GM19468 (cell line): Measurements from ENCODE around the gene RFTN1.

Source experiments
- ATAC-seq: cut with Tn5 transposase; IDR thresholded peaks from one replicate; pipeline ENCODE4 v1.9.1; 2021; ENCODE audit warnings: mild to moderate bottlenecking, moderate library complexity, moderate number of reproducible peaks; ENCODE audit not compliant: unreplicated experiment; ENCODE audit errors: extremely low read depth

The RFTN1 gene

DNA sequence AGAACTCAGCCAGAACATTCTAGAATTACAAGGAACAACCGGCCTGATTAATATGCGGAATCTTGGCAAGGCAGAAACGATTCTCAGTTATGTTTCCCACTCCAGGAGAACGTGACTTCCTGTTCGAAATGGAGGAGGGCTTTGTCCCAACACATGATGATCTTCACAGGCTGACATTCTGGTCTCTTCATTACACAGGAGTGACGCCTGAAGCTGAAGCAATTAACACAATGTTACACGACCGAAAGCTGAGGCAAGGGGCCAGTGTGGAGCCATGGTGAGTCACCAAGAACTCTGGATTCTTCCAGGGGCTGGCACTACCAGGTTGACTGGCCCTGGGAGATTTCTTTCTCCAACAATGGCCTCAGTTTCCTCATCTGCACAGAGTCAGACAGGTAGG is 40.9 kb downstream of the RFTN1 start:
- no peak for ATAC-seq

DNA sequence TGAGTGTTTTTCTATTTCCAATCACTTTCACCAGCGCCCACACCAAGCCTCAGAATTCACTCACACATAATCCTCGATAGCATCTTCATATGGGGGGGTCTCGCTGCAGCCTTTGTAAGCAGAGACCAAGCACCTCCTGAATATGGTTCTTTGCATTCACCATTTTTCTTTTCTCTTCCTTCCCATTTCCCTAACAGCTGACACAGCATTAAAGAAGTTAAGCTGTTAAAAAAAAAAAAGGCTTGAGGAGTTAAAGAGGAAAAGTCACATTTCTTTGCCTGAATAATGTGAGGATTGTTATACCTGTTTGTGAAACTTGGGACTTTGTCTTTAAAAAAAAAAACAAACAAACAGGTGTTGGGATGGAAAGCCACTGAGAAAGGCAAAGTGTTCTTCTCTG is 41.6 kb downstream of the RFTN1 start:
- no peak for ATAC-seq

DNA sequence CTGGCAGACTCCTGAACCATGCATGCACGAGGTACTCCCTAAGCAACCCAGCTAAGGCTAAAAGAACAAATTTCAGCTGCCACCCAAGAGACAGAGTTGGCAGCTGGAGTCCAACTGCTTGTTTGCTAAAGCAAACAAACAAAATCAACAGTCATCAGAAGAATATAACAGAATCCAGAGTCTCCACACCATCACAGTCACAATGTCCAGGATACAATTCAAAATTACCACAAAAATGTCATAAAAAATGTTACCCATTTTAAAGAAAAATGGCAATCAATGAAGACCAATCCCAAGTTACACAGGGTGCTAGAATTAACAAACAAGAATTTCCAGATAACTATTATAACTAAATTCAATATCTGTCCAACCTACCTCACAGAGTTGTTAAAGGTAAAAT is 42.9 kb downstream of the RFTN1 start:
- ATAC-seq: no peak

DNA sequence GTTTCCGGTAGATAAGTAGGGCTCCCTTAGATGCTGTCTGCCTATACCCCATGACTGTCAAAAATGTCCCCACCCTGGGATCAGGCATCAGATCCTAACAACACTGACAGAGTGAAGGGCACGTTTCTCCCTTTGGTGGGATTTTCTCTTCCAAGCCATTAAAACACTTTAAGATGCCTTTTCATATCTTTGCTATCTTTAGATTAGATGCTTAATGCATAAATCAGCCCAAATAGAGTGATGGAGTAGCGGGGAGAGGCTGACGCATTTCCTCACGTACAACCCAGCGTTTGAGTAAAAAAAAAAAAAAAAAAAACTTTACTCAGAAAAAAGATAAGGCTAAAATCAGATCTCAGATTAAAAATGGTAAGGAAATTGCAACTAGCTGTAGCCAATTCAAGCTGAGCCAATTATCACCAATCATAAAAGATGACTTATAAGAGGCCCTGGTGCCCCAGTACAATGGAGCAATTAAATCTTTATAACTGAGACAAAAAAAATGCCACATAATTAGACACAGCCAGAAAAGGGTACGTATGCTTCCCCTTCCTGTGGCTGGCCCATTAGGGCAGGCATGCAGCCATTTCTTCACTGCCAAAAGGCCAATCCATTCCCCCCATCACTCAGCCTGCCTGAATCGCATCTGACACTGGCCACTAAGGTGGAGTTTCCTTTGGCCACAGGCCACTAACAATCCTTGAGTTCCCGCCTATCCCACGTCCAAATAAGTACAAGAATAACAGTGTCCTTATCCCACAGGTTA is 45.0 kb downstream of the RFTN1 start:
- no peak for ATAC-seq

DNA sequence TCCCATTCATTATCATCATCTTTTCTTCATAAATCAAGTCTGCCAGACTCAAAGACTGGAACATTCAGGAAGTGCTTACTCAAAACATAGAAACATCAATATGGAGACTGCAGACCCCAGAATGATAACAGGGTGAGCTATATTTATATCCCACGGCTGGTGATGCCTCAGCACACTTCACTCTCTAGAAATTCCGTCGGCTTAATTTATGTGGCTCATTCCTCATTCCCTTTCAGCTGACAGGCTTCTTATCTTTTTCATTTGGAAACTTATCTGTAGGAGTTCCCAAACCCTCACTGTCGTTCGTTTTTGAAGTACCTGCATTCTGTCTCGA is 45.5 kb downstream of the RFTN1 start:
- no peak for ATAC-seq

DNA sequence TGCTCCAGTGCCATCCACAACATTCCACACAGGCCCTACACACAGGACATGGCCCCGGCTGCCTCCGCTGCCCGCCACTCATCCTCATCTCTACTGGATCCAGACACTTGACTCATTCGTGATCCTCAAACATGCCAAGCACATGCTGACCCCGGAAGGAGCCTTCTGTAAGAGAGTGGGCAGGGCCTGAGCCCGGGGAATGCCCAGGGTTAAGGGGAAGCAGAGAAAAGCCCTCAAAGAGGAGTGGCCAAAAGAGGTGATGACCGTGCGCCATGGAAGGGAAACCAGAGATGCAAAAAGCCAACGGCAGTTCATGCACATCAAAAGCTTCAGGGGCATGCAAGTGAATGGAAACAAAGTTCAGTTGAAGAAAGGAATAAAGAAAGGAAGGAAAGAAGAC is 46.1 kb downstream of the RFTN1 start:
- ATAC-seq: peak; percentile 77

DNA sequence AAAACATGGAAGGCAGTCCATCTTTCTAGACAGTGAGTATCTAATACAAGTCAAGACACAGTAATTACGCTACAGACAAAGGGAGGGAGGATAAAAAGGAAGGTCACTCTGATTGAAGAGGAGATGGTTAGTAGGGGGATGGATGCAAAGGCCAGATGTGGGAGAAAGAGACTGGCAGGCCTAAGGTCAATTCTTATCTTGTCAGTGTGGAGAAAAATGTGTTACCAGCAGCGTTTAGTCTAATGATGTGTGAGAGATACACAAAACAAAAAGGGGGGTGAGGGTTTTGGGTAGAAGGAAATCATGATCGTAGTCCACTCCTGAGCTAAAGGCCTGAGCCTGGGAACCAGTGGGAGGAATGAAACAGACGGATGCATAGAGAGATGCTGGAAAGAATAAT is 46.7 kb downstream of the RFTN1 start:
- no peak for ATAC-seq

DNA sequence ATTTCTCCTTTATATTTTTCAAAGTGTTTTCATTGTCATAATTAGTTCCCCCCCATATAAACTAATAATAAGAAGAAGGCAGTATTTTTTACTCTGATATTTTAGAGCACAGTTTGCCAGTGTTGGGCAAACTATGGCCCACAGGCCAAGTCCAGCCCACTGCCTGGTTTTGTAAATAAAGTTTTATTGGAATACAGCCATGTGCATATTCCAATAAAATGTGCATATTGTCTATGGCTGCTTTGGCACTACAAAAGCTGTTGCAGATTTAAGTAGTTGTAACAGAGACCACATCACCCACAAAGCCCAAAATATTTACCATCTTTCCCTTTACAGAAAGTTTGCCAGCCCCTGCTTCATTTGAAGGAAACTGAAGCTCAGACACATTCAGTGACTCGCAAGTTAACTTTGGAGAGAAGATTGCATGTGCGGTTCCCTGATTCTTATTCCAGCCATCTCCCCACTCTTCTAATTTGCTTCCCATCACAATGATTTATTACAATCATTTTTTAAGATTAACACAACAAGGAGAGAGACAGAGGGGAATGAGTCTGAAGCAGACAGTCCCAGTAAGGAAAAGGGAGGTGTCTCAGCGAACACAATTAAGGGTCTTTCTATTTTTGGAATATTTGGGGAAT is 48.9 kb downstream of the RFTN1 start:
- ATAC-seq: no peak

DNA sequence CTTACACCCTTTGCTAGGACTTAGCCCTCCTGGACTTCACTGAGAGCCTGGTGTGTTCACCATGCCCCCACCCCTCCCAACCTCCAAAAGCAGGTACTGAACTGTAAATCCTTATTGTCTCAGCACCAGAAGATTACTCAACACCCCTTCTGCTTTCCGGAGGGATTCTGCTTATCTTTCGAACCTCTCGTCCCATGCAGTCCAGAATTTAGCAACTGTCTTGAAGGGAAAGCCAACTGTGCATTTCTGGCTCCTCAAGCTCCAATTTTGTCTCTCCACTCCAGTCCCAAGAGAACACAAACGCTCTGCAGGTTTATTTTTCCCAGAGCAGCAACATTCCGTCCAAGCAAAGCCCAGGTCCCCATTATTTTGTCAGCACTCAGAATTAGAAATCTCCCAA is 49.6 kb downstream of the RFTN1 start:
- ATAC-seq: no peak

DNA sequence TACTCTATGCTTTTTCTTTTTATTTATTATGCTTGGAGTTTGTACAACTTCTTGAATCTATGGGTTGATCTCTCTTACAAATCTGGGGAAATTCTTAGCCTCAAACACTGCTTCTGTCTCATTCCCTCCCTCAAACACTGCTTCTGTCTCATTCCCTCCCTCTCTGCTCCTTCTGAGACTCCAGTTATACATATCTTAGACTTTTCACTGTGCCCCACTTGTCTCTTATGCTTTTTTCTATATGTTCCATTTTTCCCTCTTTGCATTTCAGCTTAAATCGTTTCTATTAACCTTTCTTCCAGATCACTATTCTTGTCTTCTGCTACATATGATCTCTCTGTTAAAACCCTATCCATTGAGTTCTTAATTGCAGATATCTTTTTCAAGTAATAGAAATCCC is 50.4 kb downstream of the RFTN1 start:
- no peak for ATAC-seq

DNA sequence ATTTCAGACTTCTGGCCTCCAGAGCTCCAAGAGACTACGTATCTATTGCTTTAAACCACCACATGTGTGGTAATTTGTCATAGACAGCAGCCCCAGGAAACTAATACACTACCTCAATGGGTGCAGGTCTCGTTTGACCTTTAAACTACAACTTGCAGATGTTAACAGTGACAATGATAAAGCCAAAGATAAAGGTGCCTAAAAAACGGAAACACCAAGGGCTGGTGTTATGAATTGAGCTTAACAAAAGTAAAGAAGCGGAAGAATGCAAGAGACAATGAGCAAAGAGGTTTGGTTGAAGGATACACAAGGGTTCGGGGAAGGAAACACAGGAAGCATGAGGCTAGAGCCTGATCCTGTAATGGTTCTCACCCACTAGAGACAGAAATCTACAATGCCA is 50.8 kb downstream of the RFTN1 start:
- ATAC-seq: no peak

DNA sequence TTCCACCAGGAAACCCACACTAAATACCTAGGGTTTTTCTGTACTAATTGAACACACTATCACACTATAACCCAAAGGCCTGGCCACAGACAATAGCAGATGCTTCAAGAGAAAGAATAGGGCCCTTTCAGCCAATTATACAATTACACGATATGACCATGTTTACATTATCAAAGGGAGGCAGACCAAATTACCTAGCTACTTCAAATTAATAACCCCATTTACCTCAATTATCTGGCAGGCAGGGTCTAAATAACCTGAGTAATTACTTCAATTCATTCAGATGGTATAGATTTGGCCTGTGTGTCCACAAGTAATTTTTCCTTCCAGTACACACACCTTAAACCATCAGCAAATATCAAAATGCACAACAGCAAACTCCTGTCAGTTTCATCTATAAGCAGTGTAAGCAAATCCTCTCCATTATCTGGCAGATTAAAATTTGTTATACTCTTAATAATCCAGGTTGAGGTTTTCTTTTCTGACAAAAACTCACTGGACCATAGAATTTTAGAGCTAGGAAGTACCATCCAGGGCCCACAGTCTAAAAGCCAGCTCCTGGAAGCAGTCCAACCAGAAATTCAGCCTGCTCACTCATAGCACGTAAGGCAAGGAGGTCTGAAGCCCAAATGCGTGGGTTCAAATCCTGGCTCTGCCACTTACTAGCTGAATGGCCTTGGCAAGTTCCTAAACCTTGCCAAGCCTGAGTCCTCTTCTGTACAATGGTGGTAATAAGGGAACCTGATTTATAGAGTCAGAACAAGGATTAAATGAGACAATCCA is 51.8 kb downstream of the RFTN1 start:
- no peak for ATAC-seq

DNA sequence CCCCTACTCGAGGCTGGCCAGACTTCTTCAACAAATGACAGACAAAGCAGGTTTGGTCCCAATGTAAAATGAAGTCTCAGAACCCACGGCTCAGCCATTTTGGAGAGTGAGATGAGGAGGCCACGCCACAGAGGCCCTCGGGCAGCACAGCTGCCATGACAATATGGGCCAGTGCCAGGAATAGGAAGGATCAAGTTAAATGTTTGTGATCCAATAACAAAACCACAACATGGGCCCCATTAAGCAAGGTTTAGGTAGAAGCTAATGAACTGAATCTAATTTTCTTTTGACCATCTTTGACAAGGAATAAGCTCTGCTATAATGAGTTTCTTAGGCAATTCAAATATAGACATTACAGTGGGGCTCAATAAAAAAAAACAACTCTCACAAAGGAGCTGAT is 52.6 kb downstream of the RFTN1 start:
- ATAC-seq: no peak

DNA sequence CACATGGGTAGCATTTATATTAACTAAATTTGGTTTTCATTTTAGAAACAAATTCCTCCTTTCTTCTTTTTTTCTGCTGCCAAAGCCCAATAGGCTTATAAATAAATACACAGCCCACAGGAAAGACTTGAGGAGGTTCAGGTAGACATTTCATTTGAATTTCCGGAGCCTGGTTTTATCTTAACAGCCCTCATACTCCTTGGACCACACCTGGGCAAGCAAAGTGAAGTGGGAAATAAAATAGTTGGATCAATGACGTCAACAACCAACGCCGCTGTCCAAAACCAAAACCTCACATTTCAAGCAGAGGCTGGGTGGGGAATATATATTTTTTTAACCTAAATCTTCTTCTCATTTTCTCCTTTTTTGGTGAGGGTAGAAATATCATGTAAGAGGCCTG is 53.2 kb downstream of the RFTN1 start:
- no peak for ATAC-seq

DNA sequence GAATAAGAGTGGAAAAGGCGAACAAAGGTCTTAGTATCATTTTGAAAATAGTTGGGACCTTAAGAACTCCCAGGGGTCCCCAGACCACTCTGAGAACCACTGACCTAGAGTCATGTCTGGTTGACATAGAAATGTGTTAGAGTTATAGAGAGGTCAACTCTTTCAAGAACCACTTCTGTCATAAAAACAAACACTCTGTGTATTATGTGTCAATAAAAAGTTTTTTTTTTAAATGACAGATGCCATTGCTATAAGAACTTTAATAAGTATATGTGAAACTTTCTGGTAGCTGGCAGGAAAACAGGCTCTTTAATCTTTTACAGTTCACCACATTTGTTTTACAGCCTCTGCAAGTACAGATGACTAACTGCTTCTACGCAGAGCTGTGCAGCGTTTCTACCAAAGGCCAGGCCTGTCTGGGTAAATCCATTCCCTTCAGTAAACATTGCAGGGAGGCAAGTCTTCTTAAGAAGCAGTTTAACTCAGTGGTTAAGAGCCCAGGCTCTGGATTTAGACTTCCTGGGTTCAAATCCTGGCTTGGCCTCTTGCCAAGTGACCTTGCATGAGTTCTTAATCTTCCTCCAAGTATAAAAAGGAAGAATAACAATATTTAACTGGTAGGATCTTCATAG is 56.6 kb downstream of the RFTN1 start:
- ATAC-seq: no peak

DNA sequence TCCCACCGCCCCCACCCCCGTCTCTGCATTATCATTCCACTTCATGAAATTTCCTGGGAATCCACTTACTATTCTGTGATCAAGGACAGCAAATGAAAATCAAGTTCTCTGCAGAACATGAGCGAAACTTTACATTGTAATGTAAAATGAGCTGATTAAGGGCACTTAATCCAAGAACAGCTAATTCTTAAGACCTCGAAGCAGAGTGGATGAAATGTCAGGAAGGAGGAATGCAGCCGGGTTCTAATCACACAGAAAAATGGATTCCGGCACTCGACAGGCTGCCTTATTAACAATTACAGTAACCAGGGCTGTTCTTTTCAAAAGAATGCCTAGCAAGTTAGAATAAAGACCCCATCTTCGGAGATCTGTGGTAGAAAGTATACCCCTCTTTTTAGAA is 57.5 kb downstream of the RFTN1 start:
- no peak for ATAC-seq

DNA sequence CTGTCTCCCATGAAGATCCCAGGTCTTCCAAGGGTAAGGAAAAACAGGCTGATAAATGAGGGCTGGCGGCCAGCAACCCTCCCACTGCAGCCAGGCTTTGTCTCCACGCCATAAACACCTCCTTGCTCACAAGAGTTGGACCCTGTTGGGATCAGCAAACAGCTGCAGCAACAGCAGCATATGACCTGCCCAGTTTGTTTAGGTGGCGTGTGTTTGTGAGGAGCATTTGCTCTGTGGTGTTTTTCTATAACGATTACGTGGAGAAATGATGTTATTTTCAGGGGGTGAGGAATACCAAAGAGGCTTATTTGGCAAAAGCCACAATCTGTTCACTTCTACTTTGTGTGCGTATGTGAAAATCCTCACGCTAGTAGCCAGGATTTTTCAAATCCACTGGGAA is 58.5 kb downstream of the RFTN1 start:
- ATAC-seq: no peak

DNA sequence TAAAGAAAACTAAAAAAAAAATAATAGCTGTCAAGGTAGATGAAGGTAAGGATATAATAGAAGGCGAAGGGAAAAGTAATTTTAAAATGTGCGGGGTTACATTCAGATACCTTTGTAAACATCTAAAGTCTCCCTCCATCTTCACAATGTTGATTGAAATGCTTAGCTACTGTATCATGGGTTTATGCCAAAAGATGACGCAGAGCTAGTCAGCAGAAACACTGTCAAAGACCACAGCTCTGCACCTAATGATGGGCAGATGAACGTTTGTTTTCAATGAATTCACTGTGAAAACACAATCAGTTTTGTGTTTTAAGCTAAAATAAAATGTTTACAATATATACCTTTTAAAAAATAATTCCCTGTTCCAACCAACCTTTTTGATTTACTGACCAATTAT is 61.2 kb downstream of the RFTN1 start:
- ATAC-seq: no peak

DNA sequence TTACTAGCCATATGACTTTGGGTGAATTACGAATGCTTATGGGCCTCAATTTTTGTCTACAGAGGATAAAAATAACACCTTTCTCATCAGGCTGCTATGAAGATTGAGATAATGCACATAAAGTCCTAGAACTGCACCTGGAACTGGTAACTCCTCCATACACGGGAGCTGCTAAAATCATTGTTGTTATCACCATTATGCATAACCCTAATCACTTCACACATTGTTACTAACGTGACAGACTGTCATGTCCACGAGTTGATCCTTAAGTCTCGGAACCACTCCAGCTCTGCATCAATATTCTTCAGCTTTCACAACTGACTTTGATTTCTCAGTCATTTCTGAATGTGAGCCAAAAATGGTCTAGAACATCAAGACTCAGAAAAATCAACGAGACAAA is 64.1 kb downstream of the RFTN1 start:
- no peak for ATAC-seq

DNA sequence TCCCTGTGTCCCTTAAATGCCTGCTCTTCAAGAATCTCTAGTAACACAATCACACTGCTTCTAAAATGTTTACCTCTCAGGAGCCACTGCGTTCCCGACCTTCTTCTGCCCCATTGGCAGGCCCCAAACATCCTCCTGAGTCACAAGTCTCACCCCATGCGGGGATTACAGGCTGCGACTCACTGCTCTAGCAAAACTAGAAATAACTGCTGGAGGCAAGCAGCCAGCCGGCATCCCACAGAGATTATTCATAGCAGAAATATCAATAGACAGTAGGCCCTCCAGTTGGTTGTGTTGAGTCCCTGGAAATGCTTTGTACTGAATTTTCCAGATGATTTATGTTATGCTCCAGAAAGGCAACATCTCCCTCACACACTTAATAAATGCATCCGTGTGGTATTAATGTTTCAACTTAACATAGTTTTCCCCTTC is 64.8 kb downstream of the RFTN1 start:
- no peak for ATAC-seq

DNA sequence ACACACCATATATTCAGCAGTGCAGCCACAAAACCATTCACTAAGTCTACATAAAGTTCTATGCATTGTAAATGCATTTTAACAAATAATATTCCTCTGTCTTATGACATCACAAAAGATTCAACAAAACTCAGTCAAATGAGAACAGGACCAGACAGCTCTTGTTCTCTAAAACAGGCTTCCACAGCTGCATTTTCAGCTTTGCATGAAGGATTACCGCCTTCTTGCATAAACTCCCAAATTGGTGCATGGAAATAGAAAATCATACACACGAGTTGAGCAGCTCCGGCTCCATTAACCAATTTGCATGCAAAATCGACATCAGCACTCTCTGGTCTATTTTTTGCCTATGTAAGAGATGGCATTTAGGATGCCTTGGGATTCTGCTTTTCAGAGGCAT is 66.4 kb downstream of the RFTN1 start:
- no peak for ATAC-seq
